ENCODE data around the gene THEMIS2.

The THEMIS2 gene

DNA sequence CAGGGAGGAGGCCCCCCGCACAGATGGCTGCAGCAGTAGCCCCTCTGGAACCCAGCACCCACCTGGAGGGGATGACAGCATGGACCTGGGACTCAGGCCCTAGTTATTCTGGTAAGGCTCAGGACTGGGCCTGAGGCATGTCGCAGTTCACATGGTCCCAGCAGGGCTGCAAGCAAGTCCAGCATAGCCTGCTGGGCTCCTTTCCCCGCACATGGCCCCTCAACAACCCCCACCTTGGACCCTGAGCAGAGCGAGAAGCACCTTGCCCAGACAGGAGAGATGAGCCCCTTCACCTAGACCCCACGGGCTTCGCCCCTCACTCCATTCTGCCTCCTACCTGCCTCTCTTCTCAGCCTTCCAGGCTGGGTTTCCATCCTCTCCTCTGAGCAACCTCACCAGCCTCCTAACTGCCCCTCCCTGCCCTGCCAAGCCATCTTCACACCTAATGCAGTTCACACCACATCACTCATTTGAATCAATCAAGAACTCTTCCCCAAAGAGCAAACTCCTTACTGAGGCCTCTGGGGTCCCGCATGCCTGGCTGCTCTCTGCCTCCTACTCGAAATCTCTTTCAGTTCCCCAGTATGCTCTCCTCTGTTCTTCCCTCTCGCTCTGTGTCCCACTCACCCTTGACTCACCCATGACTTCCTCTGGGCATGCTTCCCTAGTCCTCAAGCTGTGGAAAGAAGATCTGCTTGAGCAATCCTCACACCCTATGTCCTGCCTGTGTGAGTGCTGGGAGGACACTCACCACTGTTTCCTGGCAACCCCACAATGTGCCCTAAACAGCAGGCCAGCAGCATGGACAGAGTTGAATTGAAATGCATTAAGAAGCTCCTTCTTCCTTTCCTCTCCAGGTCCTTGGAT, 9.4 kb upstream of the THEMIS2 start (continued):
- TF ChIP-seq TSHZ2 (CRISPR knock-in tag; IDR thresholded peaks at IDR 0.05) (no peak), TOX (CRISPR knock-in tag; IDR thresholded peaks at IDR 0.05; ENCODE audit: borderline replicate concordance) (no peak), TCF4 (CRISPR knock-in tag; IDR thresholded peaks at IDR 0.05; ENCODE audit: borderline replicate concordance) (no peak), ESRRG (CRISPR knock-in tag; IDR thresholded peaks at IDR 0.05) (no peak), PPARA (CRISPR knock-in tag; IDR thresholded peaks at IDR 0.05; ENCODE audit: borderline replicate concordance) (no peak)

DNA sequence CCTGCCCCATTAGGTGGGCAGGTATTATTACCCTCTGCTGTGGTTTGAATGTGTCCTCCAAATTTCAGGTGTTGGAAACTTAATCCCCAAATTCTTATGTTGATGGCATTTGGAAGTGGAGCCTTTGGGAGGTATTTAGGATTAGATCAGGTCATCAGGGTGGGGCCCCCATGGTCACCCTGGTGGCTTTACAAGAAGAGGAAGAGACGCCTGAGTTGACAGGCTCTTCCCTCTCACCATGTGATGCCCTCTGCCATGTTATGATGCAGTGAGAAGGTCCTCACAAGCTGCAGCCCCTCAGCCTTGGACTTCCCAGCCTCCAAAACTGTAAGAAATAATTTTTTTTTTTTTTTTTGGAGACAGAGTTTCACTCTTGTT, 8.8 kb upstream of the THEMIS2 start:
- no peak for ATAC-seq
- TF ChIP-seq ZNF8 (CRISPR knock-in tag; IDR thresholded peaks at IDR 0.05) (no peak), POU6F1 (CRISPR knock-in tag; IDR thresholded peaks at IDR 0.05; ENCODE audit: borderline replicate concordance, low read depth) (no peak), ZFP3 (CRISPR knock-in tag; IDR thresholded peaks at IDR 0.05) (no peak), ZFP30 (CRISPR knock-in tag; IDR thresholded peaks at IDR 0.05) (no peak), RARB (CRISPR knock-in tag; IDR thresholded peaks at IDR 0.05) (no peak), GLIS3 (CRISPR knock-in tag; IDR thresholded peaks at IDR 0.05) (no peak), ARNTL (CRISPR knock-in tag; IDR thresholded peaks at IDR 0.05; ENCODE audit: borderline replicate concordance, low read depth) (no peak), SNAI2 (CRISPR knock-in tag; IDR thresholded peaks at IDR 0.05) (no peak), ISL1 (CRISPR knock-in tag; IDR thresholded peaks at IDR 0.05) (no peak), BACH2 (CRISPR knock-in tag; IDR thresholded peaks at IDR 0.05; ENCODE audit: borderline replicate concordance) (no peak), ZNF565 (CRISPR knock-in tag; conservative IDR thresholded peaks at IDR 0.05; ENCODE audit: low read depth) (no peak), CSRNP3 (CRISPR knock-in tag; IDR thresholded peaks at IDR 0.05) (no peak), TOX (CRISPR knock-in tag; IDR thresholded peaks at IDR 0.05; ENCODE audit: borderline replicate concordance) (no peak)

GRCh38 chr1:27864264-27864895, 8.0 kb upstream of the THEMIS2 start:
- no peak for ATAC-seq
- TF ChIP-seq TOX (CRISPR knock-in tag; IDR thresholded peaks at IDR 0.05; ENCODE audit: borderline replicate concordance) (no peak), CSRNP3 (CRISPR knock-in tag; IDR thresholded peaks at IDR 0.05) (no peak), ZNF70 (CRISPR knock-in tag; IDR thresholded peaks at IDR 0.05) (no peak), RARB (CRISPR knock-in tag; IDR thresholded peaks at IDR 0.05) (no peak), POU6F1 (CRISPR knock-in tag; IDR thresholded peaks at IDR 0.05; ENCODE audit: borderline replicate concordance, low read depth) (no peak), ZNF8 (CRISPR knock-in tag; IDR thresholded peaks at IDR 0.05) (no peak), ZFP30 (CRISPR knock-in tag; IDR thresholded peaks at IDR 0.05) (no peak), BACH2 (CRISPR knock-in tag; IDR thresholded peaks at IDR 0.05; ENCODE audit: borderline replicate concordance) (no peak), ISL1 (CRISPR knock-in tag; IDR thresholded peaks at IDR 0.05) (no peak), TCF4 (CRISPR knock-in tag; IDR thresholded peaks at IDR 0.05; ENCODE audit: borderline replicate concordance) (no peak)
- TF ChIP-seq, protein P1, sequence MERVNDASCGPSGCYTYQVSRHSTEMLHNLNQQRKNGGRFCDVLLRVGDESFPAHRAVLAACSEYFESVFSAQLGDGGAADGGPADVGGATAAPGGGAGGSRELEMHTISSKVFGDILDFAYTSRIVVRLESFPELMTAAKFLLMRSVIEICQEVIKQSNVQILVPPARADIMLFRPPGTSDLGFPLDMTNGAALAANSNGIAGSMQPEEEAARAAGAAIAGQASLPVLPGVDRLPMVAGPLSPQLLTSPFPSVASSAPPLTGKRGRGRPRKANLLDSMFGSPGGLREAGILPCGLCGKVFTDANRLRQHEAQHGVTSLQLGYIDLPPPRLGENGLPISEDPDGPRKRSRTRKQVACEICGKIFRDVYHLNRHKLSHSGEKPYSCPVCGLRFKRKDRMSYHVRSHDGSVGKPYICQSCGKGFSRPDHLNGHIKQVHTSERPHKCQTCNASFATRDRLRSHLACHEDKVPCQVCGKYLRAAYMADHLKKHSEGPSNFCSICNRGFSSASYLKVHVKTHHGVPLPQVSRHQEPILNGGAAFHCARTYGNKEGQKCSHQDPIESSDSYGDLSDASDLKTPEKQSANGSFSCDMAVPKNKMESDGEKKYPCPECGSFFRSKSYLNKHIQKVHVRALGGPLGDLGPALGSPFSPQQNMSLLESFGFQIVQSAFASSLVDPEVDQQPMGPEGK (CRISPR knock-in tag; IDR thresholded peaks at IDR 0.05; ENCODE audit: borderline replicate concordance), result no peak
